Nucleus accumbens (tissue), 56 donors: Measurements from ENCODE around the gene SMURF1.
A peak's percentile ranks its signal among the peaks of the same experiment; 100 is the strongest.

Experiments
- DNase-seq, 56 donors: peaks; one replicate each; lab custom pipeline; 2025; lab: John Stamatoyannopoulos, UW

SMURF1 gene

DNA sequence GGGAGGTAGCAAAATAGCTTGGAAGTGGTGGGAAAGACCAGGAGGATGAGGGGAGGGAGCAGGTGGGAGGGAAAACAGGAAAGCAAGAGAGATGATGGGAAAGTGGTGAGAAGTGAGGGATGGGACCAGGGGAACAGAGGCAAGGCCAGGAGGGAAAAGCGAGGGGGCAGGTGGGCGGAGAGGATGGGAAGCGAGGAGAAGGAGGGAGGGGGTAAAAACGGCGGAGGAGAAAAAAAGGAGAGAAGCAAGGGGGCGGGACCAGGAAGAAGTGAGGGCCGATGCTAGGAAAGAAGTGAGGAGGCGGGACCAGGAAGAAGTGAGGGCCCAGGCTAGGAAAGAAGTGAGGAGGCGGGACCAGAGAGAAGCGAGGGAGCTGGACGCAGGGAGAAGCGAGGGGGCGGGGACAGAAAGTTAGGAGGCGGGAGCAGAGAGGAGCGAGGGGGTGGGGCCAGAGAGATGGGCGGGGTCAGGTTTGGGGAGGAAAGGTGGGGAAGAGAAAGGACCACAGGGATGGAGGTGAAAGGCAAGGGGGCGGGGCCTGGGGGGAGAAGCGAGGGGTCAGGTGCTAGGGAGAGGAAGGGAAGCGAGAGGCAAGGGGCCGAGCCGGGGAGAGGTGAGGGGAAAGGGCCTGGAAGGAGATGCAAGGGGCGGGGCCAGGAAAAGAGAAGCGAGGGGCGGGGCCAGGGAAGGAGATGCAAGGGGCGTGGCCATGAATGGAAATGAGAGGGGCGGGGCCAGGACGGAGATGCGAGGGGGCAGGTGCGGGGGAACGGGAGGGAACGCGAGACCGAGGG is 984 bp downstream of the SMURF1 start:
- peak in 55 of 56 donors; percentile 39 to 95 (median 85) for DNase-seq

DNA sequence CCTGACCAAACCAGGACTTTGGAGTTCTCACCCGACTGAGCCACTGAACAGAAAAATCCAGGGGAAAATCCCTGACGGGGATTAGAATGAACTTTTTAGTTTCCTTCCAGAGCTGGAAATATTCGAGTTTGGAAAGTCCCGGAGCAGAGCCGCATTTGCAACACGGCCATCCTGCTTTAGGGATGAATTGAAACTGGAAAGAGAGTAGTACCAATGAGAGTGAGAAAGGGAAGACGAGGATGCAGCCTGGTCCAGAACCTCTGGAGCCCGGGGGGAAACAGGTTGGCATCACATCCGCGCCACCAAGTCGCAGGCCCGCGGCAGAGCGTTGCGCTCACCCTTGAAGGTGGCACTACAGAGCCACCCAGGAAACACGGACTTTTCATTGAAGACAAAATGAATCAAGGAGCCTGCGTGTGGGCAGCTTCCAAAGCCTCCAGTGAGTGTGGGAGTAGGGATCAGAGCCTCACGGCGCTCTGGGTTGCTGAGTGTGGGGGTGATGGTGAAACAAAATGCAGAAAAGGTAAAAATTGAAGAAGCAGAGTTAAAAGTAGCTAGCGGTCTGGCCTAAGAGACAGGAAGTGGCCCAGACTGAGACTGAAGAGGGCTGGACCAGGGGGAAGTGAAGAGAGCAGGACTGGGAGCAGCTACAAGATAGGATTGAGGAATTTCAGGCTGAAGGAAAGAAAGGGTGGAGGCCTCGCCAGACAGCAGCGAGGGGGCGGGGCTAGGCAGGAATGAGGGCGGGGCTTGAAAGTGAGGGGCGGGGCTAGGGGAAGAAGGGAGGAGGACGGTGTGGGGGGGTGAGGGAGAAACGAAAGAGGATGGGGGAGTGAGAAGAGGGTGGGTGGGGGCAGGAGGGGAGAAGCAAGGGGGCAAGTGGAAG is 1.8 kb downstream of the SMURF1 start:
- peak in 48 of 56 donors; percentile 13 to 80 (median 48) for DNase-seq

DNA sequence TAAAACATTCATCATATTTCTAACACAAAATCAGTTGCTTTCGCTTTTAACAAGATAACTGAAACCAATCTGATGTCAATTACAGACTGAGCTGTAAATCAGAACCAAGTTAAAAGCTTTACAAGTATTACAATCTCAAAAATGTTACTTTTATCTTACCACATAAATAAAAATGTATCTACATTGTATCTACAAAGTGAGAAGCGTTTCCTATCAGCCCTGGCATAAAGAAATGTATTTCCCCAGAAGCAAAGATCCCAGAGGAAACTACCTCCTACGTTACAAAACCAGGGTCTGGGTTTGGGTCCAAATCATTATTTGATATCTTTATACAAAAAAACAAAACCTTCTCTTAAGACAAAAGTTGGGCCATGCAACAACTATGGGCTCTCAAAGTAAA is 2.6 kb downstream of the SMURF1 start:
- DNase-seq: no peak

DNA sequence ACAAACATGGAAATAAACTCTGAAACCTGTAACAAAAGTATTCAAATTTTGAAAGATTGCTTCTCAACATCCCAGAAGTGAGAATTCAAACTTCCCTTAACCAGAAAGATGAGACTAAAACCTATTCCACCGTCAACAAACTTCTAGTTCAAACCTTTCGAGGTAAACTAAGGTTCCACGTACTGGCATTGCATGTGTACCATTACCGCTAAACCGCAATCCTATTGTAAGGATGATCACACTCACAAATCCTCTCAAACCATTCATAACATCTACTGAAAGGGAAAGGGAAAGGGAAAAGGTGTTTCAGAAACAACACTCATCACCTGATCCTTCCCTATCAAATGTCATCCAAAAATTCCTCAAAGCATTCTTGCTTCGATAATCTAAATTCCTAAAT is 3.1 kb downstream of the SMURF1 start:
- DNase-seq: no peak

DNA sequence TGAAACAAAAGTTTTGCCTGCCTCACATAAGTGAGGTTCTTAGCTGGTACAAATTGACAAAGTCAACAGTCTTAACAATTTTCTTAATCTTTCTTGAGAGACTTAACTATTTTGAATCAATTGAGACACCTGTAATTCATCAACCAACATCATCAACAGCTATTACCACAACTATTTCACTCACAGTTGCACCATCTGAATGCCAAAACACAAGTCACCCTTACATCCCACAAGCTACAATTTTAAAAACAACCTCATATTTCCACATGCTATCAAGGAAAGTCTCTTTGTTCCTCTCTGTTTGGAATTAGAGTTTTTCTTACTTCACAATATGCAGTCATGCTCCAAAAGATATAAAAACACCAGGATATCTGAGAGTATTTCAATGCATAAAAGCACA is 4.9 kb downstream of the SMURF1 start:
- no peak for DNase-seq

DNA sequence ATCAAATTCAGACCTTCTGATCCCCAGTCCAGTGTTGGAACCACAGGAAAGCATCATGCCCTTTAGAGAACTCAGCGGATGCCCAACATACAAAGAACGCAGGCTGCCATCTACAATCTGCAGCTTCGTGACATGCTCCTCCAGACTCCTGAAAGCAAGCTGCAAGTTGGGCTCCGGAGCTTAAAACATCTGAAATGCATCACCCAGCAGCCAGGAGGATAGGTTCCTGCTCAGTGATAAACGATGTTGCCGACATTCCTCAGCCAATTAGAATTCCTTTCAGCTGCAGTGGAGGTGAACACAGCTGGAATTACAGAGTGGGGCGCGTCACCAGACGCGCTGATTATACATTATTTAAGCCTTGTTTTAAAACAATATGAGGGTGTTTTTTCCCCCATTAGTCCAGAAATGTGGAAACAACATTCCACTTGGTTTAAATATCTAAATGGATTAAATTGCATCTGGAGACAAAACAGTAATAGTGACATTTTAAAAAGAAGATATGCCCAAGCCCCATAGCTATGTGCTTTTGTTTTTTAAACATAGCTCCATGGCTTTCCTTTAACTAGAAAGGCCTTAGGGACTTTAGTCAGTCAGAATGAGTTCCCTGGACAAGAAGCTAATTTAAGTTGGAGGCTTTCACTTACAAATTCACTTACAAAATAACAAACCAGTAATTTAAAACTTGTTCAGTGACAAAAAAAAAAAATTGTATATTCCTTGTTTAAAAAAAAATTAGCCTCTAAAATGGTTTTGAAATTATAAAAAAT is 6.3 kb downstream of the SMURF1 start:
- DNase-seq: peak in 23 of 56 donors; percentile 9 to 57 (median 30)

DNA sequence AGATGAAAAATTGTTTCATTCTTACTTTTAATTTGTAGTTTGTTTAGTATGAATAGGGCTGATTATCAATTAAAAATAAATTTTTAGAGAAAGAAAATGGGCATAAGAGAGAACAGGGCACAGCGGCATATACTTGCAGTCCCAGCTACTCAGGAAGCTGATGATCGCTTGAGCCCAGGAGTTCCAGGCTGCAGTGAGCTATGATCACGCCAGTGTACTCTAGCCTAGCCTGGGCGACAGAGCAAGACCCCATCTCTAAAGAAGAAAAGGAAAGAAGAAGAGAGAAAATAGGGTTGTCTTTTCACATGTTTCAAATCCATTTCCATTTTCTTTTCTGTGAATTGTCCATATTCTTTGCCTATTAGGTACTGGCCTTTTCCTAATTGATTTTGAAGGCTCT is 8.0 kb downstream of the SMURF1 start:
- DNase-seq: no peak

DNA sequence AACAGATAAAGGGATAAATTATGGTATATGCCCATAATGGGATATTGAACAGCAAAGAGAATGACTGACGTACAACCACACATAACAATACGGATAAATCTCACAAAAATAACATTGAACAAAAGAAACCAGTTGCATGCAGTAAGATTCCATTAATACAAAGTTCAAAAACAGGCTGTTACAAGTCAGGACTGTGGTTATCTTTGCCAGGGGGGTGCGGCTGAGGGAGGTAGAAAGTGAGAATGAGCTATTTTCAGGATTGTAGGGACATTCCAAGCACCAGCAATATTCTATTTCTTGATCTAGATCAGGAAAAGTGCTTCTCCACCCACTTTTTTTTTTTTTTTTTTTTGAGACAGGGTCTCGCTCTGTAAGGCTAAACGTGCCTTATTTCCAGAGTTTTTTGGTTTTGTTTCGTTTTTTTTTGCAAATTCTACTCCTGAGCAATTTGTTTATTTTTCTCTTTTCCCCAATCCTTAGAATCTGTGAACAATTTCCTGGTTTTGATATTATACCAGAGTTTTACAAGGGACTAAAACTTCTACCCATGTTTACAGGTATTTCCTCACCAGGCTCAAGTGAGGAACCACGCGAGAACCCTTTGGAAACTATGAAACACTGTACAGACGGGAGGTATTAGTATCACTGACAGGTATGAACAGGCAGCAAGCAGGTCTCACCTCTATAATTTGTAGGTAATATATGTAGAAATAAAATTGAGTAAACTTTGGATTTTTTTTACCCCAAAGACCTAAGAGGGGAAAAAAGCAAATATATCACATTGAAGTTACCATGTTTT is 9.9 kb downstream of the SMURF1 start:
- no peak for DNase-seq

DNA sequence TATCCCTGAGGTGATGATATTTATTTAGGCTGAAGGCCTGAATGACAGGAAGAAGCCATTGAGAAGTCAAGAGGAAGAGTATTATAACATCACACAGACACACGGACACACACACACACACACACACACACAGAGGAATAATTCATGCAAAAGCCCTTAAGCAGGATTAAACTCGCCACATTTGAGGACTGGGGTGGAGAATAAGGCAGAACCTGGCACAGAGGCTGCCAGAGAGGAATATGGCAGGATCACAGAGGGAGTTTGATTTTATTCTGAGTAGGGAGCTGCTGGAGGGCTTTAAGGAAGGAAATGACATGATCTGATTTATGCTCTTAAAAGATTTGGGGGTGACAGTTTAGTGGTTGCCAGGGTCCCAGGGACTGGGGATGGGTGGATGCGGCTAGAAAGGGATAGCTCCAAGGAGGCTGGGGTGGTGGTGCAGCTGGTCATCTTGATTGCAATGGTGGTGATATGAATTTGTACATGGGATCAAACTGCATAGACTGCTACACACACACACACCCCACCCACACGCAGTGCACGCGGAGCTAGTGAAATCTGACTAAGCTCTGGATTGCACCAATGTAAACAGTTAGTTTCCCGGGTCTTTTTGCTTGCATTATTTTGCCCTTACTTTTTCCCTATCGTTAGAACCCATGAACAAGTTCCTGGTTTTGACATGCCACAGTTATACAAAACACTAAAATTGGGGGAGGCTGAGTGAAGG is 11.2 kb downstream of the SMURF1 start:
- DNase-seq: no peak

DNA sequence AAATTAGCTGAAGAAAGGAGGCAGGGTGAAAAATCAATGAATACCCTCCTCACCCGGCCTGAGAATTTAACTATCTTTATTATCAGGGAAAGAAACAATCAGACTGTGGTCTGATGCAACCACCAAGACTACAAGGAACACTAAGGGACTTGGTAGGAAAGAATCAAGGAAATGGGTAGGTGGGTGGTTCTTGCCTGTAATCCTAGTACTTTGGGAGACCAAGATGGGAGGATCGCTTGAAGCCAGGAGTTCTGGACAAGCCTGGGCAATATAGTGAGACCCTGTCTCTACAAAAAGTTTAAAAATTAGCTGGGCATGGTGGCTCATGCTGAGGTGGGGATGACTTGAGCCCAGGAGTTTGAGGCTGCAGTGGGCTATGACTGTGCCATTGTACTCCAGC is 12.6 kb downstream of the SMURF1 start:
- DNase-seq: no peak

DNA sequence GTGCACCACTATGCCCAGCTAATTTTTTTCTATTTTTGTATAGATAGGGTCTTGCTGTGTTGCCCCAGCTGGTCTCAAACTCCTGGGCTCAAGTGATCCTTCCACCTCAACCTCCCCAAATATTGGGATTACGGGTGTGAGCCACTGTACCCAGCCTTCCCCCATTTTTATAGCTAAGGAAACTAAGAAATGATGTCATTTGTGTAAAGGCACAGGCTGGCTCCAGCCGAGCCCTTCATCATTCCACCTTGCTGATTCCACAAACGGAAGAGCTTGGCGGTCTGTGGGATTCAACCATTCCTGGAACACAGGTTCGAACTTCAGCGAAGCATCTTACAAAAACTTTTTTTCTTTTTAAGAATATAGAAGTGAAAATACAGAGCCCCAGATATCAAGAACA is 14.4 kb downstream of the SMURF1 start:
- no peak for DNase-seq

DNA sequence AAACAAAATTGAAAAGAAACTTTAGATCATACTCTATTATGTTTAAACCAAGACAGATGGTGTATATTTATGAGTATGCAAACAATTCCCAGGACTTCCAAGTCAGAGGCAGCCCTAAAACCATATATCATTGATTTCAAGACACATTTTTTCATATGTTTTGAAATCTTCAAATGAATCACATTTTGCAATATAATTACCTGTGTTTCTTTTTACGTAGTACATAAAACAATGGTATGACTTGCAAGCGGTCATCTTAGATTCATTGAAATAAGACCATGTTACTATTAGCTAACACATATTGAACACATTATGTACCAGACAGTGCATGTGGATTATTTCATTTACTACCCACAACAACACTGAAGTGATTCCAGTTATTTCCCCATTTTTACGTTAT is 14.9 kb downstream of the SMURF1 start:
- no peak for DNase-seq

DNA sequence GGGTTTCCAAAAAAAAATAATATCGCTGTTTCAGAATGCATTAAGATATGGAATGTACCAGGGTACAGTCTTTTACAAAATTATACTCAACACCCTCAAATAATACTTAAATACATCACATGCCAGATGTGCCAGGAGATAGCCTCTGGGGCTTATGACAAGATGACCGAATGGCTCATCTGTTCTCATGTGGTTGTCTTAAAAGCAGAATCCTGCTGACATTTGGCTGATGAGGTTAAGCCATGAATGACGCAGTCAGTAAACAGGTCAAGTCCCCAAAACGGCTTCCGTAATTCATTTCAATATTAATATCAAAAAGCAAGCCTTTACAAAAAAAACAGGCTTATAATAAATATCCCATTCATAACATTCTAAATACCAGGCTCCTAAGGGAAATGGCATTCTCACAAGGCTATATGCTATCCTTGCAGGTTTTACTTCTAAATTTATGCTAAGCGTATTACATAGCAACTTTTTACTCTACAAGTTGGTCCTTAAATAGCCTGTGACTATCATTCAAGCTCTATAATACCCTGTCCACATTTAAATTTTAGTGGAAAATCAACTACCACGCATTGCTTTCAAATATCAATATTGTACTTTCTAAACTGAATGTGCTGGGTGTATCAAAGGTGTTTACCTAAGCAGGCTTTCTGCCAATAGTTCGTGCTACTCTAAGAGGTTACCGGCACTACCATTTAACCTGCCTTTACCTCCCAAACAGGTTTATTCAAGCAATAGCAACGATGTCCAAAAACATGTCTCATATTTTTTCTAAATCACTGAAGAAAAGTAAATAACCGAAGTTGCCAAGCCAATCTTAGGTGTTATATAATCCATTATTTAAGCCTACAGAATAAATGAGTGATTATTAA is 15.6 kb downstream of the SMURF1 start:
- DNase-seq: no peak

DNA sequence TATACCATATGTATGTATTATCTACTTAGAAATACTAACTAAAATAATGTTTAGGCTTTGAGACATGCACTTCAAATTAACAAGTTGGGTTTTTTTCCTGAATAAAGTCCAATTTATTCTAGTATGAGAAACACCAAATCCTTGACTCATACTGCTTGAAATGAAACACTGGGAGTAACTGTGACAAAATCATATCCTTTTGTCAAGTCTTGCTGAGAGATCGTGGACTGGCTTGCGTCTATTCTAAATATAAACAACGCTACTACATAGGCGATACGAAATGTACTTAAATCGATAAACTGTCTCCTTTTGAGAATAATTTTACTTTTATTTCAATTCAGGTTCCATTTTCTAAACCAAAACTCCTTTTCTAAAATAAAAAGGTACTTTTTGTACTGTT is 16.3 kb downstream of the SMURF1 start:
- no peak for DNase-seq

DNA sequence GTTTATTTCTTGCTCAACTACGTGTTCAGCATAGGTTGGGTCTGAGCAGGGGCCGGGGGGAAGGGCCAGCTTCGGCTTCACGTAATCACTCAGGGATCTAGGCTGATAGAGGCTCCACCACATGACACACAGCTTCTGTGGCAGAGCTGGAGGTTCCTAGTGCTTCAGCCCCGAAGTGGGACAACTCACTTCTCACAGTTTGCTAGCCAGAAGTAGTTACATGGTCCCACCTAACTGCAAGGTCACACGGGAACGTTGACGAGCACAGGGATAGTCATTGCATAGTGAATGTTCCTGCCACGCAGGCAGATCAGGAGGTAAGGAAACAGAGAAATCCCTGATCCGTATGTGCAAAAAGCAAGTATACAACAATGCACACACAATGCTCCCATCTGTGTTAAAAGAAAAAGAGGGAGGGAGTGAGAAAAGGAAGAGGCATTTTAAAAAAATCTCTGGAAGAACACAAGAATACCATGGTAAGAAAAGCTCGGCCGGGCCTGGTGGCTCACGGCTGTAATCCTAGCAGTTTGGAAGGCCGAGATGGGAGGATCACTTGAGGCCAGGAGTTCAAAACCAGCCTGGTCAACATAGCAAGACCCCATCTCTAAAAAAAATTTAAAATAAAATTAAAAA is 16.9 kb downstream of the SMURF1 start:
- no peak for DNase-seq

DNA sequence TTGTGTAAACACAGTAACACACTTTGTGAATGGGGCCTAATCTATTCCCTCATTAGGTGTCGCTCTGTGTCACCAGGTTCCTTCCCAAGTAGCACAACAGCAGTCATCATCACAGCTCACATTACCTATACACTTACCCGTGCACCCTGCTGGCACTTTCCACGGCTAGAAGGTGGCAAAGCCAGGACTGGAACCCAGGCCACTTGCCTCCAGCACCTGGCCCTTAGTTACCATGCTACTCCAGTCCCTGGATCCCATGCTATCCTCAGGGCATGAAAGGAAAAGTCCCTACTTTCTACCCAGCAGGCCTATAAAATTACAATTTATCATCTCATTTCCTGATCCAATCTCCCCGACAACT is 18.4 kb downstream of the SMURF1 start:
- no peak for DNase-seq

DNA sequence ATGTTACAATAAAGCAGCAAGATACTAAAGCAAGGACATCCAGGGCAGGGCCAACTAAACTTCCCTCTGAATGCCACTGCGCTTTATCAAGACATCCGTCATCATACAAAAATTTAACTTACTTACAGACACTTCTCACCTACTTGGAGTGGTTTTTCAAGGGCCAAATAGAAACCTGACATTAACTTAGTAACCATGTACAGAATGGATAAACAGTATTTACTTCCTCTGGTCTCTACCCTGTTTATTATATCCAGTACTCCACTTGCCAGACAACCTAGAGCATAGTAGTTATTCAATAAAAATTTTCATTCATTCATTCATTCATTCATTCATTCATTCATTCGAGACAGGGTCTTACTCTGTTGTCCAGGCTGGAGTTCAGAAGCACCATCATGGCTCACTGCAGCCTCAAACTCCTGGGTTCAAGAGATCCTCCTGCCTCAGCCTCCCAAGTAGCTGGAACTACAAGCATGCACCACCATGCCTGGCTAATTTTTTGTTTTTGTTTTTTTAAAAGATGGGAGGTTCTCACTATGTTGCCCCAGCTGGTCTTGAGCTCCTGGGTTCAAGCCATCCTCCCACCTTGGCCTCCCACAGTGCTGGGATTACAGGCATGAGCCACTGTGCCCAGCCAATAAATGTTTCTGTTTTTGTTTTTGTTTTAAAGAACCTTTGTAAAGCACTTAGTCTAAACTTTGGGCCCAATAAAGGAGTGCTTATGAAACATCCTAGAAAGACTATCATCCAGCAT is 19.0 kb downstream of the SMURF1 start:
- DNase-seq: no peak
